GM19238 (cell line): Measurements from ENCODE around the gene PRSS12.
"Not testable (repeated sequence)": the region's sequence is repeated elsewhere in the genome, so short reads cannot be mapped to it uniquely, and the experiment has no call there.

Experiments
- DNase-seq: peaks from one replicate; pipeline ENCODE4 v3.0.0; 2011; ENCODE audit warnings: low spot score; ENCODE audit not compliant: insufficient read length

The PRSS12 gene

GRCh38 chr4:118278473-118279274 lies 74.1 kb downstream of the PRSS12 start:
- DNase-seq: peak; percentile 87

DNA sequence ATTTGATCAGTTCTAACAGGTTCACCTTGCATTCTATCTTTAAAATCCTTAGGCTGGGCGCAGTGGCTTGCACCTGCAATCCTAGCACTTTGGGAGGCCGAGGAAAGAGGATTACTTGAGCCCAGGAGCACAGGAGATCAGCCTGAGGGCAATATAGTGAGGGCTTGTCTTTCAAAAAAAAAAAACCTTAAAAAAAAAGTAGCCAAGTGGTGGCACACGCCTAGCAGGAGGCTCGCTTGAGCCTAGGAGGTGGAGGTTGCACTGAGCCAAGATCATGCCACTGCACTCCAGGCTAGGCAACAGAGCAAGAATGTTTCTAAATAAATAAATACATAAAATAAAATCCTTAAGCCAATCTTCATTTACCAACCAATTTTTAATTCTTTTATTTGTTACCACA lies 75.6 kb downstream of the PRSS12 start:
- no peak for DNase-seq

DNA sequence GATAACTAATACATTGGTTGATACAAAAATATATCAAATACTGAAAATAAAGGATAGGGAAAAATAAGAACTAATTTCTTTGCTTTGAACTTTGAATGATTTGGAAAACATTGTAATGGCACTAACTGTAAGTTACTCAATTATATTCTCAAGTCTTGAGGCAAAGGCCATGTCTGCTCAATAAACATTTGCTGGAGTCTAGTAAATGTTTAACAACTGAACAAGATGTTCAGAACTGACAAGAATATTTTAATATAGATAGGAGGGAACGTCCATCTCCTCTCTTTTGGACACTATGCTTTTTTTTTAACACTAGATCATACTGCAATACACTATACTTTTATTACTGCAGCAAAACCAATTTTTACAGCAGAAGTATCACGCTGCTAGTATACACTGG lies 76.2 kb downstream of the PRSS12 start:
- no peak for DNase-seq

- DNase-seq: no peak
These were observed 79.2 kb downstream of the PRSS12 start for GRCh38 chr4:118273642-118274041.

DNA sequence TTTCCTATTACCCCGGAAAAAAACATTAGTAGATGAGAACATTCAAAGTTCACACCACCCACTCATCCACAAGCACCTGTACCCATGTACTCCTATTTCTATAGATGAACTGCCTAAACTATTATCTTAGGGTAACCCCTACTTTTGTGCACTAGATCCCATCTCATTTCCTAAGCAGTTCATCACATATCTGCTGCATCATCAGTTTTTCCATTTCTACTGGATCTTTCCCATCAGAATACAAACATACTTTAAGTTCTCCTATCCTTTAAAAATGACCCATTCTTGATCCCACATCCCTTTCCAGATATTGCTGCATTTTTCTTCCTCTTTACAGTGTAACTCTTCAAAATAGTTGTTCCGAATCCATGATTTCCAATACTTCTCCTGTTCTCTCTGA lies 81.0 kb downstream of the PRSS12 start:
- no peak for DNase-seq

- no peak for DNase-seq
These were observed 82.3 kb downstream of the PRSS12 start for GRCh38 chr4:118270492-118270891.

DNA sequence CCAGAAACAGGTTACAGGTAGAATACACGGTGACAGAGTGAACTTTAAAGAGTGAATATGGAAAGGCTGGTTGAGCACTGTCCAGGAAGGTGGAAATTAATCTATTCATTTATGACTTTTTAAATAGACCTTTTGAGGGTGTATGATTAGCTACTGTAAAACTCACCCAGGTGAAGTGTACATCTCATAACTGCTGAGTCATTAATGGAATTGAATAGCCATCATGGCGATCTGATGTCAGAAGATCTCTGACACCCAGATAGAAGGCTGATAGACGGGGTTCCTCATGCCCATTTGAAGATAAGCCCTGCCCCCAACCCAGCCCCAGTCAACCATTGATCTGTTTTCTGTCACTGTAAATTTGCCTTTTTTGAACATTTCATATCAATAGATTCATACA lies 84.0 kb downstream of the PRSS12 start:
- DNase-seq: no peak

- DNase-seq: not testable (repeated sequence)
These were observed 86.7 kb downstream of the PRSS12 start for GRCh38 chr4:118266145-118266496.

DNA sequence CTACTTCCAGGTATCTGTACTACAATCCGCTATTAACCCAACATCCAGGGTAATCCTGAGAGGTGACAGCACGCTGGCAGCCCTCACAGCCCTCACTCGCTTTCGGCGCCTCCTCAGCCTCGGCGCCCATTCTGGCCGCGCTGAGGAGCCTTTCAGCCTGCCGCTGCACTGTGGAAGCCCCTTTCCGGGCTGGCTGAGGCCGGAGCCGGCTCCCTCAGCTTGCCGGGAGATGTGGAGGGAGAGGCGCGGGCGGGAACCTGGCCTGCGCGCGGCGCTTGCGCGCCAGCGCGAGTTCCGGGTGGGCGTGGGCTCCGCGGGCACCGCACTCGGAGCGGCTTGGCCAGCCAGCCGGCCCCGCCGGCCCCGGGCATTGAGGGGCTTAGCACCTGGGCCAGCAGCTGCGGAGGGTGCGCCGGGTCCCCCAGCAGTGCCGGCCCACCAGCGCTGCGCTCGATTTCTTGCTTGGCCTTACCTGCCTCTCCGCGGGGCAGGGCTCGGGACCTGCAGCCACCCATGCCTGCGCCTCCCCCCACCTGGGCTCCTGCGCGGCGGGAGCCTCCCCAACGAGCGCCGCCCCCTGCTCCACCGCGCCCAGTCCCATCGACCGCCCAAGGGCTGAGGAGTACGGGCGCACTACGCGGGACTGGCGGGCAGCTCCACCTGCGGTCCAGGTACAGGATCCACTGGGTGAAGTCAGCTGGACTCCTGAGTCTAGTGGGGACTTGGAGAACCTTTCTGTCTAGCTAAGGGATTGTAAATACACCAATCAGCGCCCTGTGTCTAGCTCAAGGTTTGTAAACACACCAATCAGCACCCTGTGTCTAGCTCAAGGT lies 87.3 kb downstream of the PRSS12 start:
- no peak for DNase-seq

DNA sequence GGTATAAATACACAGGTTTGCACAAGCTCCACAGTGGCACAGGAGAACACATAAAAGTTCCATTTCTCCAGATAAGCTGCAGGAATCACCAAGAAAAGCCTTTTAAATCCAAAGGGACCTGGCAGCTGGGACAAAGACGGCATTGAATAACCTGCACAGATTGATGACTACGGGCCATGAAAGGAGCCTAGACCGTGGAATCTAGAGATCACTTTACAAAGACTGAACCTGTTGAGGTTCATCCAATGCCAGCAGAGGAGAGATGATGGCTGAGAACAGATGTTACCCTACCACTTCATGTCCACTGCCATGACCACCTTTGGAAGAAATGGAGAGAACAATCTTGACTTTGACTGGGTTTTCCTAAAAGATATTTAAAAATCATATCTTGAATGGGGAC lies 88.7 kb downstream of the PRSS12 start:
- no peak for DNase-seq

- DNase-seq: no peak
These were observed 92.5 kb downstream of the PRSS12 start for GRCh38 chr4:118260309-118260708.

GRCh38 chr4:118259111-118259510 lies 93.7 kb downstream of the PRSS12 start:
- DNase-seq: no peak

GRCh38 chr4:118254368-118254767 lies 98.4 kb downstream of the PRSS12 start:
- DNase-seq: no peak

DNA sequence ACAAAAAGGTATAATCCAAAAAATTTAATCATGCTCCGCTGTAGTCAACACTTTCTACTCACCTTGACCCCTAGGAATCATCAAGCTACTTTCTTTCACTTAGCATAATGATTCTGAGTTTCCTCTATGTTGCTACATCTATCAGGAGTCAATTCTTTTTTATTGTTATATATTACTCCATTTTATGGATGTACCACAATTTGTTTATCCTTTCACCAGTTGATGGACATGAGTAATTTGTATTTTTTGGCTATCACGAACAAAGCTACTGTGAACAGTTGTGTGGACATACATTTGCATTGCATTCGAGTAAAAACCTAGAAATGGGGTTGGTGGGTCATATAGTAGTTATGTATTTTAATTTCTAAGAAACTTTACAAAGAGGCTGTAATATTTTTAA lies 102.9 kb downstream of the PRSS12 start:
- no peak for DNase-seq

DNA sequence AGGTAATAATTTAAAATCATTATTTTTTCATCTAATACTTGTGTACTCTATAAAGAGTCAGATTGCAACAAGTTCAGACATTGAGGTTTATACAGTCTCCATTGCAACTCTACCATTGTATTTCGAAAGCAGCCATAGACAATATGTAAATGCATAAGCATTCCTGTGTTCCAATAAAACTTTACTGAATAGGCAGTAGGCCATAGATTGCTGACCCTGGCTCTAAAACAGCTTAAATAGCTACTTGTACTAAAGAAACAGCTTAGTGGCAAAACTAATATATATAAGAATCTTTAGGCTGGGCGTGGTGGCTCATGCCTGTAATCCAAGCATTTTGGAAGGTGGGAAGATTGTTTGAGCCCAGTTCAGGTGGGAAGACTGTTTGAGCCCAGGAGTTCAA lies 115.3 kb downstream of the PRSS12 start:
- DNase-seq: no peak

- DNase-seq: no peak
These were observed 117.2 kb downstream of the PRSS12 start for GRCh38 chr4:118235566-118236120.
